BJ (cell line): Measurements from ENCODE around the gene CAMK2B. TPM values are rescaled to one million over a fixed set of nuclear protein-coding genes. Genes with fewer than 3 reads are reported as not detected.

Experiments
- CTCF ChIA-PET: fragments of 350-600 bp; formaldehyde crosslinking; extraction: SDS; loops from one replicate; lab custom pipeline; 2021; ENCODE audit warnings: antibody characterized with exemption, inconsistent platforms; lab: Yijun Ruan, JAX
- POLR2A ChIA-PET: fragments of 300-600 bp; sonication (Branson Sonifier 250); formaldehyde crosslinking; extraction: SDS; loops from one replicate; lab custom pipeline; 2021; ENCODE audit warnings: antibody characterized with exemption; lab: Charles Lee
- DNase-seq: peaks from one replicate; pipeline ENCODE4 v3.0.0-alpha.2; 2011; ENCODE audit warnings: low read depth
- H3K27me3 ChIP-seq: 2 replicates; pipeline ENCODE4 v1.6.0; 2011; ENCODE audit warnings: low read length; ENCODE audit not compliant: control insufficient read depth, insufficient read depth
- H3K36me3 ChIP-seq: 2 replicates; pipeline ENCODE4 v1.5.1; 2011; ENCODE audit warnings: low read length; ENCODE audit not compliant: control insufficient read depth, insufficient read depth
- H3K4me3 ChIP-seq: 2 replicates; pipeline ENCODE4 v1.5.1; 2011; ENCODE audit warnings: low read depth, mild to moderate bottlenecking, control low read depth, low read length
- polyA plus RNA-seq: library from polyadenylated mRNA; depleted of rRNA; stranded (reverse); fragments of >200 nt; gene quantifications from 2 replicates; pipeline ENCODE4 v1.2.3, GENCODE V29; 2011
- TF ChIP-seq, protein P1 (sequence below): IDR thresholded peaks from 2 replicates; pipeline ENCODE4 v1.5.1; 2011; ENCODE audit warnings: low read depth, mild to moderate bottlenecking, control low read depth, inconsistent platforms, low read length, moderate library complexity; ENCODE audit not compliant: insufficient read depth

Gene CAMK2B
- polyA plus RNA-seq, 1 experiment, result 0.10 TPM

DNA sequence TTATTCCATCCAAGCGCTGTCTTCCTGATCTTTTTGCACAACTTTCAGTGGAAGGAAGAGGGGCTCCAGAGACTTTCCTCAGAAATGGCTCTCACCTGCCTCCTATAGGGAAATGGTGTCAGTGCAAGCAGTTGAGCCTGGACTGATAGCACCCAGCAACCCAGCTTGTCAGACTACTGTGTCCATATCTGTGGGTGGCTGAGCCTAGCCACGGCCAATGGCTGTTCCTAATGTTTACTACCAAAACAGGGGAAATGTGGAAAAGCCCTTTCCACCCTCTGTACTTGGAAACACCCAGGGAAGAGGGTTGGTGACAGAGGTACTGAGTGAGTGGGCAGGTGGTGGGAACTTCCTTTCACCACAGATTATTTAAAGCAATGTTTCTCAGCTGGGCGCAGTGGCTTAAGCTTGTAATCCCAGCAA lies 128.9 kb downstream of the CAMK2B start:
- TF ChIP-seq, protein P1, sequence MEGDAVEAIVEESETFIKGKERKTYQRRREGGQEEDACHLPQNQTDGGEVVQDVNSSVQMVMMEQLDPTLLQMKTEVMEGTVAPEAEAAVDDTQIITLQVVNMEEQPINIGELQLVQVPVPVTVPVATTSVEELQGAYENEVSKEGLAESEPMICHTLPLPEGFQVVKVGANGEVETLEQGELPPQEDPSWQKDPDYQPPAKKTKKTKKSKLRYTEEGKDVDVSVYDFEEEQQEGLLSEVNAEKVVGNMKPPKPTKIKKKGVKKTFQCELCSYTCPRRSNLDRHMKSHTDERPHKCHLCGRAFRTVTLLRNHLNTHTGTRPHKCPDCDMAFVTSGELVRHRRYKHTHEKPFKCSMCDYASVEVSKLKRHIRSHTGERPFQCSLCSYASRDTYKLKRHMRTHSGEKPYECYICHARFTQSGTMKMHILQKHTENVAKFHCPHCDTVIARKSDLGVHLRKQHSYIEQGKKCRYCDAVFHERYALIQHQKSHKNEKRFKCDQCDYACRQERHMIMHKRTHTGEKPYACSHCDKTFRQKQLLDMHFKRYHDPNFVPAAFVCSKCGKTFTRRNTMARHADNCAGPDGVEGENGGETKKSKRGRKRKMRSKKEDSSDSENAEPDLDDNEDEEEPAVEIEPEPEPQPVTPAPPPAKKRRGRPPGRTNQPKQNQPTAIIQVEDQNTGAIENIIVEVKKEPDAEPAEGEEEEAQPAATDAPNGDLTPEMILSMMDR, result peak; percentile 88
- no peak for DNase-seq
- no peak overlapping the region for H3K4me3 ChIP-seq
- H3K36me3 ChIP-seq, result no peaks in the 10 kb centered on the region
- H3K27me3 ChIP-seq, result no peaks in the 10 kb centered on the region; the same call in 1 of the 2 replicates
- ChIA-PET CTCF (interaction anchor here (0.6 to 5.5 kb wide), 25 partner anchors 8 to 369 kb away, joined by 3 to 52 read pairs (median 4); partner anchors contain the start of genes PGAM2 and POLD2), POLR2A (no interaction called here)

DNA sequence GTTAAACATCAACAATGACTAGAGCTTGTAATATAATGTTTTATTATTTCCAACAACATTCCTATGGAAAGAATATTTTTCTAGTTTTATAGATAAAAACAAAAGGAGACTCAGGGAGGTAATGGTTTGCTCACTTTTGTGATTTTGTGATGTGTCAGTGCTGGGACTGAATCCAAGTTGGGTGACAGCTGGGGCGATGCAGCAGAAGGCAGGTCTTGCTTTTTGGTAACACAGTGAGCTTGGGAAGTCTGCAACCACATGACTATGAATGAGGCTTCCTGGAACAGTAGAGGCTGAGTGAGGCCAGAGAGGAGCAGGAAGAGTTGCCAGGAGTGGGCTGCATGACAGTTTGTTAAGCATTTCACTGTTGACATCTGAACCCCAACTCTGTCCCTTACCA lies 129.5 kb downstream of the CAMK2B start:
- ChIA-PET POLR2A (no interaction called here), CTCF (interaction anchor here (0.7 to 5.5 kb wide), 24 partner anchors 9 to 370 kb away, joined by 3 to 52 read pairs (median 4); partner anchors contain the start of genes PGAM2 and POLD2)
- no peak for DNase-seq
- Histone ChIP-seq H3K27me3 (no peaks in the 10 kb centered on the region; the same call in 1 of the 2 replicates), H3K36me3 (no peaks in the 10 kb centered on the region), H3K4me3 (no peak overlapping the region)
- TF ChIP-seq, protein P1, result no peak

DNA sequence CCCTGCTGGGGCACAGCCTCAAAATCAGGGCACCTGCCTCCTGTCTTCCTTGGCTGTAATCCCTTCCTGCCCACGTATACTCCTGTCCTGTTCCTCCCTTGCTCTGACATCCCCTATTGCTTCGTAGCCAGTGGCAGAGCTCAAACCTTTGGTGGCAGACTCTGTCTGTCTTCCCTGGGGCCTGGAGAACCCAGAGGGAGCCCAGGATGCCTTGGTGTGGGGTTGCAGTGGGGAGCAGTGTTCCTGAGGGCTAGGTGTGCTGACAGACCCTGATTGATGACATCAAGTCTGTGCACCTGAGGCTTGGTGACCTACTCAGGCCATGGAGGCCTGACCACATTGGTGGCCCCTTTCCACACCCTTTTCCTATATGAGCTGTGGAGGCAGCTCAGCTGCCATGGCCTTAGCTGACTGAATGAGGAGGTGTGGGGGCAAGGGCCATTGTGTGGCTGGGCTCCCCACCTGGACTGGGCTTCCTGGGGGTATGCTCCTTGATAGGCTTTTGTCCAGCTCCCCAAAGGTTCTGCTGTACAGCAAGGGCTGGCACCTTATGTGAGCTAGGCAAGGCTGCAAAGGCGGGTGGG lies 130.7 kb downstream of the CAMK2B start:
- CTCF ChIA-PET, result interaction anchor here (1.3 to 5.5 kb wide), 6 partner anchors 9 to 175 kb away, joined by 3 to 52 read pairs (median 16); partner anchors contain the start of gene PGAM2
- POLR2A ChIA-PET, result no interaction called here
- Histone ChIP-seq H3K36me3 (no peaks in the 10 kb centered on the region), H3K27me3 (no peaks in the 10 kb centered on the region; the same call in 1 of the 2 replicates), H3K4me3 (no peak overlapping the region)
- TF ChIP-seq, protein P1, result no peak
- DNase-seq, result no peak

DNA sequence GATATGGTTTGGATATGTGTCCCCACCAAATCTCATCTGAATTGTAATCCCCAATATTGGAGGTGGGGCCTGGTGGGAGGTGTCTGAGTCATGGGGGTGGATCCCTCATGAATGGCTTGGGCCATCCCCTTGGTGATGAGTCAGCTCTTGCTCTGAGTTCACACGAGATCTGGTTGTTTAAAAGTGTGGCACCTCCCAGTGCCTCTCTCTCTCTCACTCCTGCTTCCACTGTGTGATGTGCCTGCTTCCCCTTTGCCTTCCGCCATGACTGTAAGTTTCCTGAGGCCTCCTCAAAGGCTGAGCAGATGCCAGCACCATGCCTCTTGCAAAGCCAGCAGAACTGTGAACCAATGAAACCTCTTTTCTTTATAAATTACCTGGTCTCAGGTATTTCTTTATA lies 131.3 kb downstream of the CAMK2B start:
- no peak overlapping the region for H3K4me3 ChIP-seq
- POLR2A ChIA-PET, result no interaction called here
- H3K36me3 ChIP-seq, result no peaks in the 10 kb centered on the region
- TF ChIP-seq, protein P1, result no peak
- H3K27me3 ChIP-seq, result no peaks in the 10 kb centered on the region; the same call in 1 of the 2 replicates
- no peak for DNase-seq
- CTCF ChIA-PET, result interaction anchor here (1.3 to 5.5 kb wide), 6 partner anchors 8 to 174 kb away, joined by 3 to 52 read pairs (median 16); partner anchors contain the start of gene PGAM2

DNA sequence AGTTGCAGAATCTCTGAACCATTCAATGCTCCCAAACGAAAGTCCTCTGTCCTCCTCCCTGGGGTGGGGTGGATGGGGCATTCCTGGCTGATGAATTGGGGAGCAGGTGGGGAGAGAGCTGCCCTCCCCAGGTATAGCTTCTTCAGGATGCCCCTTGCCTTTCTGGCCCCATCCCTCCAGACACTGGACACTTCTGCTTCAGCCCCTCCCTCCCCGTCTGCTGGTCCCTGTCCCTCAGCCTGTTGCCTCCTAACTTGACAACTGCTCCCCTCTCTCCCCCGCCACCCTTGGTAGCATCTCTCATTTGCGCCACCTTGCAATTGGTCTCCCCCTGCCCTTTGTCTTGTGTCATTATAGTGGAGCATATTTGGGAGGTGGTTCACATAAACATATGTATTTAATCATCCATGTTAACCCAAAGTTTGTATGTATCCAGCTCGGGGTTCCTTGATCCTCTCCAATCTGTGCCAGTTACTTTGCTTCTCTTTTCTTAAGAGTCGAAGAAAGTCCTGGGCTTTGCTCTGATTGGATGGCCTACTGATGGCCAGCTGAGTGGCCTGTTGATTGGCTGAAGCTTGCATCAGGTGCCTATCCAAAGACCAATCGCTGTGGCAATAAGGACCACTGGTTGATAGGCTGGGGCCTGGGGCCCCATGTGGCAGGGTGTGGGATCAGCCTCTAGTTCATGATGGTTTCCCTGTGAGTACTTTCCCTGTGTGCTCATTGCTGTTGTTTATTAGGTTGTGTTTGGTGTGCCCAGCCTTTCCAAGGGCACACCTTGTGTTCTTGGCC lies 132.2 kb downstream of the CAMK2B start:
- POLR2A ChIA-PET, result no interaction called here

More for the DNA sequence above, 132.2 kb downstream of the CAMK2B start:
- H3K4me3 ChIP-seq, result no peak overlapping the region
- no peaks in the 10 kb centered on the region for H3K36me3 ChIP-seq
- DNase-seq, result no peak
- TF ChIP-seq, protein P1, result no peak
- CTCF ChIA-PET, result interaction anchor here (1.3 to 5.5 kb wide), 3 partner anchors 7 to 173 kb away, joined by 4 to 52 read pairs (median 7); no protein-coding TSS in a partner anchor
- no peaks in the 10 kb centered on the region; the same call in 1 of the 2 replicates for H3K27me3 ChIP-seq
